Tibial artery (tissue), 4 donors: ENCODE results near the gene TRIM31.
"Not testable (repeated sequence)": the region's sequence is repeated elsewhere in the genome, so short reads cannot be mapped to it uniquely, and the experiment has no call there.

Experiments
- DNase-seq, 2 donors: peaks; one replicate each; pipeline ENCODE4 v3.0.0-alpha.2; 2019
- H3K27ac ChIP-seq, 2 donors: fragments of 200-600 bp; sonication (generic) in 1 of 2; 1 replicate in 1 of 2; 2 replicates in 1 of 2; pipeline ENCODE4 v1.5.1; 2018 to 2019; ENCODE audit warnings: mild to moderate bottlenecking in 1 of 2
- H3K27me3 ChIP-seq, 2 donors: fragments of 200-600 bp; sonication (generic) in 1 of 2; one replicate each; pipeline versions ENCODE4 v1.5.1 to v1.6.0; 2016 to 2019
- H3K36me3 ChIP-seq, 3 donors: fragments of 200-600 bp; sonication (generic) in 2 of 3; one replicate each; pipeline ENCODE4 v1.5.1; 2016 to 2019; ENCODE audit warnings: mild to moderate bottlenecking in 2 of 3
- H3K4me1 ChIP-seq, 4 donors: fragments of 200-600 bp; sonication (generic) in 2 of 4; 1 replicate in 3 of 4; 2 replicates in 1 of 4; pipeline ENCODE4 v1.5.1; 2016 to 2019
- H3K4me3 ChIP-seq, 2 donors: fragments of 200-600 bp; sonication (generic) in 1 of 2; 1 replicate in 1 of 2; 2 replicates in 1 of 2; pipeline ENCODE4 v1.5.1; 2018 to 2019; ENCODE audit warnings: mild to moderate bottlenecking in 2 of 2
- H3K9me3 ChIP-seq, 3 donors: fragments of 200-600 bp; sonication (generic) in 1 of 3; one replicate each; pipeline ENCODE4 v1.5.1; 2016 to 2019
- intact Hi-C: fragments of 100-400 bp; cut with DNase I; formaldehyde crosslinking; loops from one replicate; pipeline ENCODE4 v1.15.0; 2023; ENCODE audit warnings: low total_unique reads
- TF ChIP-seq, protein P1 (sequence below), 2 experiments: fragments of 200-600 bp in 1 of 2; fragments of 450-650 bp in 1 of 2; IDR thresholded peaks; one replicate each; pipeline ENCODE4 v1.5.1; 2017 to 2019; ENCODE audit warnings: antibody characterized with exemption in 2 of 2, mild to moderate bottlenecking in 1 of 2, moderate library complexity in 1 of 2

Gene TRIM31

DNA sequence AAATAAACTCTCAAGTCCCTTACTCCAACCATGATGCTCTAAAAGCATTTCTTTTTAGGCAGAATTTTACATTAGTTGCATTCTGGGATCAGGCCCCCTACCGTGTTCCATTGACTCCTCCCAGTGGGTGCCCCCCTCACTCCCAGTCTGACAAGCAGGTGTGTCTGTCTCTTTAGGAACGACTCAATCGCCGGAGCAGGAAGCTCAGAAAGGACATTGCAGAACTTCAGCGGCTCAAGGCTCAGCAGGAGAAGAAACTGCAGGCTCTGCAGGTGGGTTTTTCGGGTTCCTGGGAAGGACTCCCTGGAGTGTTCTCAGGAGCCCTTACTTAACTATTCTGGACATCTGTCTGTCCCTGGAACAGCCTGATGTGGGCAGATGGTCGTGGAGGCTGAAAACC, 32.9 kb upstream of the TRIM31 start:
- Histone ChIP-seq H3K27me3 (peaks cover 0 to 37% of the 10 kb centered on the region in 2 donors), H3K27ac (no peak overlapping the region), H3K36me3 (no peaks in the 10 kb centered on the region), H3K4me1 (no peaks in the 10 kb centered on the region), H3K4me3 (no peak overlapping the region), H3K9me3 (no peaks in the 10 kb centered on the region)
- no peak for DNase-seq
- intact Hi-C loops = no loop called here
- TF ChIP-seq, protein P1, sequence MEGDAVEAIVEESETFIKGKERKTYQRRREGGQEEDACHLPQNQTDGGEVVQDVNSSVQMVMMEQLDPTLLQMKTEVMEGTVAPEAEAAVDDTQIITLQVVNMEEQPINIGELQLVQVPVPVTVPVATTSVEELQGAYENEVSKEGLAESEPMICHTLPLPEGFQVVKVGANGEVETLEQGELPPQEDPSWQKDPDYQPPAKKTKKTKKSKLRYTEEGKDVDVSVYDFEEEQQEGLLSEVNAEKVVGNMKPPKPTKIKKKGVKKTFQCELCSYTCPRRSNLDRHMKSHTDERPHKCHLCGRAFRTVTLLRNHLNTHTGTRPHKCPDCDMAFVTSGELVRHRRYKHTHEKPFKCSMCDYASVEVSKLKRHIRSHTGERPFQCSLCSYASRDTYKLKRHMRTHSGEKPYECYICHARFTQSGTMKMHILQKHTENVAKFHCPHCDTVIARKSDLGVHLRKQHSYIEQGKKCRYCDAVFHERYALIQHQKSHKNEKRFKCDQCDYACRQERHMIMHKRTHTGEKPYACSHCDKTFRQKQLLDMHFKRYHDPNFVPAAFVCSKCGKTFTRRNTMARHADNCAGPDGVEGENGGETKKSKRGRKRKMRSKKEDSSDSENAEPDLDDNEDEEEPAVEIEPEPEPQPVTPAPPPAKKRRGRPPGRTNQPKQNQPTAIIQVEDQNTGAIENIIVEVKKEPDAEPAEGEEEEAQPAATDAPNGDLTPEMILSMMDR (IDR thresholded peaks at IDR 0.05) = no peak

DNA sequence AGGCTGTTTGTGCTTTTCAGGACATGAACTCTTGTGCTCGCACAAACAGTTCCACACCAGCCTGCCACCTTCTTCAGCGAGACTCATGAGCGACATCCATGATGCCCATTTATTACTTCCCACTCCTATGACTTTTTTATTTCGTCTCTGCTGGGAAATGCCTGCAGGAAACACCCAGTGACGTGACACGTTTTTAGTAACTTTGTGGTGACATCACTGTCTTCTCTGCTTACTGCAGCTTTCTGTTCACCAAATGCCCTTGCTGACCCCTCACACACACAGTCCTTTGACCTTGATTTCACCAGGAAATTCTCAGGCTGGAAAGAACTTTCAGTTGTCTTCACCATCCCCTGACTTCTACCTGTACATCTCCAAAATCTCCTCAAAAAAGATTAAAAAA, 31.9 kb upstream of the TRIM31 start:
- Histone ChIP-seq H3K4me1 (no peaks in the 10 kb centered on the region), H3K4me3 (no peak overlapping the region), H3K27me3 (peaks cover 0 to 38% of the 10 kb centered on the region in 2 donors), H3K9me3 (no peaks in the 10 kb centered on the region), H3K27ac (no peak overlapping the region), H3K36me3 (no peaks in the 10 kb centered on the region)
- TF ChIP-seq, protein P1 (IDR thresholded peaks at IDR 0.05) = no peak
- no peak for DNase-seq
- intact Hi-C loops = no loop called here

DNA sequence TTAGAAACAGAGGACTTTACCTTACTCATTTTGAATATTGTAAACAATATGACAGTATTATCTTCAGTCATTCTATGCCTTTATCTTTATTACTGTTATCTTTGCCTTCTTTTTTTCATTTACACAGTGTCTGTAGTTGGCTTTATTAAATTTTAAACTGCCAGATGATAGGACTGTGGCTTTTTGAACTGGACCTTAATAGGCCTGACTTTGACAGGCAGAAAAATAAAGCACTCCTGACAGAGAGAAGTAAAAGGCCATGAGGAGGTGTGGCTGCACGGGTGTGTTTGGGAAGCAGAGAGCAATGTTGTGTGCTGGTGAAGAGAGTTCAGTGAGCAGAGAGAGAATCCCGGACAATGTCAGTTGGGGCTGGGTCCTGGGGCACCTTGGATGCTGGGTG, 30.9 kb upstream of the TRIM31 start:
- no peaks in the 10 kb centered on the region for H3K4me1 ChIP-seq
- H3K27me3 ChIP-seq = peaks cover 0 to 41% of the 10 kb centered on the region in 2 donors
- H3K4me3 ChIP-seq = no peak overlapping the region
- H3K9me3 ChIP-seq = no peaks in the 10 kb centered on the region
- H3K27ac ChIP-seq = no peak overlapping the region
- intact Hi-C loops = no loop called here
- TF ChIP-seq, protein P1 (IDR thresholded peaks at IDR 0.05) = no peak
- no peak for DNase-seq
- no peaks in the 10 kb centered on the region for H3K36me3 ChIP-seq

DNA sequence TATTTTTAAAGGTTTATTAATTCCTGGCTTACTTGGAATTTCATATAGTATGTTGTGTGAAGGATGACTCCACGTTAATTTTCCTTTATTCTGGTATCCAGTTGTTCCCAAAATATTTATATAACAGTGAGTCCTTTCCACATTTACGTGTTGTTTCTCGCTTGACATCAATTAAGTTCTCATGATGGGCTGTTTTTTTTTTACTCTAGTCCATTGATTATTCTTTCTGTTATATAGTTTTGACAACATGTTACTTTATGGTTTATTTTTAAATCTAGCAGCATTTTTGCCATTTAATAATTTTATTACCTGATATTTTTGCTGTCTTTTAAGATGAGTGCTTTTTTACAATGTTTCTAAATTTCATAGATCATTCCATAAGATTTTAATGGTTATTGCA, 29.8 kb upstream of the TRIM31 start:
- H3K9me3 ChIP-seq = no peaks in the 10 kb centered on the region
- no peak overlapping the region for H3K27ac ChIP-seq
- H3K27me3 ChIP-seq = peaks cover 0 to 38% of the 10 kb centered on the region in 2 donors
- DNase-seq = no peak
- TF ChIP-seq, protein P1 (IDR thresholded peaks at IDR 0.05) = no peak
- no peaks in the 10 kb centered on the region for H3K4me1 ChIP-seq
- H3K36me3 ChIP-seq = no peaks in the 10 kb centered on the region
- intact Hi-C loops = no loop called here
- H3K4me3 ChIP-seq = no peak overlapping the region

DNA sequence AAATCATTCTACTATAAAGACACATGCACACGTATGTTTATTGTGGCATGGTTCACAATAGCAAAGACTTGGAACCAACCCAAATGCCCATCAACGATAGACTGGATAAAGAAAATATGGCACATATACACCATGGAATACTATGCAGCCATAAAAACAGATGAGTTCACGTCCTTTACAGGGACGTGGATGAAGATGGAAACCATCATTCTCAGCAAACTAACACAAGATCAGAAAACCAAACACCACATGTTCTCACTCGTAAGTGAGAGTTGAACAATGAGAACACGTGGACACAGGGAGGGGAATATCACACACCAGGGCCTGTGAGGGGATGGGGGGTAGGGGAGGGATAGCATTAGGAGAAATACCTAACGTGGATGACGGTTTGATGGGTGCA, 27.4 kb upstream of the TRIM31 start:
- H3K4me1 ChIP-seq = not testable (repeated sequence)

DNA sequence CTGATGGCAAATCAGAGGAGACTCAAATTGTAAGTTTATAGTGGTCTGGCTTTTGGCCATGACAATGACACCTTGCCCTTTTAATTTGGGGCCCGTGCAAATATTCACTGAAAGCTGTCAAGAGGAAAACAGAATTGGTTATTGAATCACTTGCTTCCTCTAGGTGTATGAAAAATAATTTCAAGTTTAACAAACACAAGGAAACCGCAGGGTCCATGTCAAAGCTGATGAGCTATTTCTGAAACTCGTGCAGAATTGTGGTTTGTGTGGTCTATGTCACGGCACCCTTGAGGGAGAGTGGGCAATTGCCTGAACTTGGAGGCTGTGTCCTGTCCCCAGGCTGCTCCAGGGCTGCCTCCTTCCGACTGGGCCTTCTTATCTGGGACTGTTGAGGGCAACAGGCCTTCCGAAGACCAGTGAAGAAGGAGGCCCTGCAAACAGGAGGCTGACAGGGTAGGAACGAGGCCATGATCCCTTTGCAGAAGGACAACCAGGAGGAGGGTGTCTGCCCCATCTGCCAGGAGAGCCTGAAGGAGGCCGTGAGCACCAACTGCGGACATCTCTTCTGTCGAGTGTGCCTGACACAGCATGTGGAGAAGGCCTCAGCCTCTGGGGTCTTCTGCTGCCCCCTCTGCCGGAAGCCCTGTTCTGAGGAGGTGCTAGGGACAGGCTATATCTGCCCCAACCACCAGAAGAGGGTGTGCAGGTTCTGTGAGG, 23.8 kb upstream of the TRIM31 start:
- H3K9me3 ChIP-seq = no peaks in the 10 kb centered on the region
- DNase-seq = no peak
- intact Hi-C loops = loop anchor here (5.0 kb wide), 1 partner anchor 34 kb away; no protein-coding TSS in a partner anchor
- peaks cover 0 to 45% of the 10 kb centered on the region in 2 donors for H3K27me3 ChIP-seq
- H3K36me3 ChIP-seq = no peaks in the 10 kb centered on the region
- no peak overlapping the region for H3K27ac ChIP-seq
- no peaks in the 10 kb centered on the region for H3K4me1 ChIP-seq
- TF ChIP-seq, protein P1 (IDR thresholded peaks at IDR 0.05) = no peak
- H3K4me3 ChIP-seq = no peak overlapping the region

More for the DNA sequence above, 27.4 kb upstream of the TRIM31 start:
- H3K27ac ChIP-seq, H3K36me3 ChIP-seq, H3K9me3 ChIP-seq, DNase-seq, H3K4me3 ChIP-seq, intact Hi-C loops: not testable (repeated sequence)
- H3K27me3 ChIP-seq = peaks cover 0 to 37% of the 10 kb centered on the region in 2 donors
